ENCODE results near the gene RGS19. TPM values are rescaled to one million over a fixed set of nuclear protein-coding genes. Genes with fewer than 3 reads are reported as not detected.

The RGS19 gene
- 10 to 100 TPM; 15.6 to 44.5 (median 20.4) TPM for total RNA-seq

GRCh38 chr20:64079273-64080012, at the start of gene RGS19:
RGS19 (minus strand) TSS chr20:64079518; CDS start chr20:64076886, 2,632 bp downstream.
- TF ChIP-seq CTCF (IDR thresholded peaks at IDR 0.05; ENCODE audit: low read depth): no peak

- TF ChIP-seq CTCF (IDR thresholded peaks at IDR 0.05; ENCODE audit: low read depth): no peak
These were observed 42.3 kb upstream of the RGS19 start for GRCh38 chr20:64121586-64121985.

GRCh38 chr20:64119681-64120341, 40.5 kb upstream of the RGS19 start:
- no peak for TF ChIP-seq CTCF (IDR thresholded peaks at IDR 0.05; ENCODE audit: low read depth)

GRCh38 chr20:64119301-64119680, 40.0 kb upstream of the RGS19 start:
- TF ChIP-seq CTCF (IDR thresholded peaks at IDR 0.05; ENCODE audit: low read depth): no peak

GRCh38 chr20:64116541-64117431, 37.5 kb upstream of the RGS19 start:
- no peak for TF ChIP-seq CTCF (IDR thresholded peaks at IDR 0.05; ENCODE audit: low read depth)

- TF ChIP-seq CTCF (IDR thresholded peaks at IDR 0.05; ENCODE audit: low read depth): no peak
These were observed 36.7 kb upstream of the RGS19 start for GRCh38 chr20:64116016-64116415.

Data from subcutaneous adipose tissue (tissue), 4 donors.